Trophoblast cell (in vitro differentiated cells and primary cell): ENCODE measurements around the gene SIGLEC11.

ENCODE experiments used
- DNase-seq, 2 donors: peaks; one replicate each; pipeline ENCODE4 v3.0.0-alpha.2; 2016
- H2AFZ ChIP-seq: 2 replicates; pipeline ENCODE4 v1.6.1; 2013; ENCODE audit warnings: low read length, moderate library complexity, mild to moderate bottlenecking; ENCODE audit not compliant: insufficient read depth, poor library complexity
- H2AK5ac ChIP-seq: 2 replicates; pipeline ENCODE4 v1.6.1; 2013; ENCODE audit warnings: mild to moderate bottlenecking, low read length
- H2BK120ac ChIP-seq: 2 replicates; pipeline ENCODE4 v1.6.1; 2013; ENCODE audit warnings: low read length, mild to moderate bottlenecking, moderate library complexity; ENCODE audit not compliant: insufficient read depth, poor library complexity
- H2BK12ac ChIP-seq: 2 replicates; pipeline ENCODE4 v1.6.1; 2013; ENCODE audit warnings: mild to moderate bottlenecking, low read length, moderate library complexity
- H2BK5ac ChIP-seq: 2 replicates; pipeline ENCODE4 v1.6.1; 2013; ENCODE audit warnings: low read length, low read depth, moderate library complexity, mild to moderate bottlenecking; ENCODE audit not compliant: poor library complexity
- H3K14ac ChIP-seq: 2 replicates; pipeline ENCODE4 v1.6.1; 2013; ENCODE audit warnings: mild to moderate bottlenecking, low read length
- H3K18ac ChIP-seq: 2 replicates; pipeline ENCODE4 v1.6.1; 2013; ENCODE audit warnings: mild to moderate bottlenecking, low read length
- H3K23ac ChIP-seq: 2 replicates; pipeline ENCODE4 v1.6.1; 2013; ENCODE audit warnings: low read length
- H3K27ac ChIP-seq: 2 replicates; pipeline ENCODE4 v1.5.1; 2013; ENCODE audit warnings: low read depth, mild to moderate bottlenecking, inconsistent platforms, low read length, moderate library complexity
- H3K27me3 ChIP-seq: 2 replicates; pipeline ENCODE4 v1.6.1; 2013; ENCODE audit warnings: inconsistent platforms, mild to moderate bottlenecking, low read length, moderate library complexity; ENCODE audit not compliant: insufficient read depth
- H3K36me3 ChIP-seq, 2 experiments: 1 replicate in 1 of 2; 2 replicates in 1 of 2; pipeline ENCODE4 v1.6.1; 2013; ENCODE audit warnings: low read length in 2 of 2, mild to moderate bottlenecking in 2 of 2, moderate library complexity in 1 of 2; ENCODE audit not compliant: insufficient read depth in 2 of 2, control insufficient read depth in 1 of 2
- H3K4ac ChIP-seq: 2 replicates; pipeline ENCODE4 v1.6.1; 2013; ENCODE audit warnings: low read depth, mild to moderate bottlenecking, low read length, moderate library complexity
- H3K4me1 ChIP-seq, 2 experiments: 1 replicate in 1 of 2; 2 replicates in 1 of 2; pipeline ENCODE4 v1.6.1; 2013; ENCODE audit warnings: low read length in 2 of 2, mild to moderate bottlenecking in 2 of 2, moderate library complexity in 1 of 2; ENCODE audit not compliant: insufficient read depth in 2 of 2, control insufficient read depth in 1 of 2
- H3K4me2 ChIP-seq: 2 replicates; pipeline ENCODE4 v1.6.1; 2013; ENCODE audit warnings: inconsistent platforms, mild to moderate bottlenecking, low read length, moderate library complexity
- H3K4me3 ChIP-seq: 2 replicates; pipeline ENCODE4 v1.5.1; 2013; ENCODE audit warnings: mild to moderate bottlenecking, low read depth, low read length, inconsistent platforms
- H3K79me1 ChIP-seq: one replicate; pipeline ENCODE4 v1.6.1; 2013; ENCODE audit warnings: low read length
- H3K79me2 ChIP-seq: 2 replicates; pipeline ENCODE4 v1.6.1; 2013; ENCODE audit warnings: low read length, mild to moderate bottlenecking; ENCODE audit not compliant: control insufficient read depth, insufficient read depth, poor library complexity
- H3K9ac ChIP-seq: 2 replicates; pipeline ENCODE4 v1.6.1; 2013; ENCODE audit warnings: mild to moderate bottlenecking, low read length
- H3K9me3 ChIP-seq: 2 replicates; pipeline ENCODE4 v1.6.1; 2013; ENCODE audit warnings: low read depth, mild to moderate bottlenecking, control low read depth, inconsistent platforms, low read length; ENCODE audit not compliant: insufficient read depth
- H4K12ac ChIP-seq: 2 replicates; pipeline ENCODE4 v1.6.1; 2013; ENCODE audit warnings: low read depth, mild to moderate bottlenecking, low read length, moderate library complexity
- H4K8ac ChIP-seq: 2 replicates; pipeline ENCODE4 v1.6.1; 2013; ENCODE audit warnings: low read depth, mild to moderate bottlenecking, low read length, moderate library complexity
- H4K91ac ChIP-seq: one replicate; pipeline ENCODE4 v1.6.1; 2013; ENCODE audit warnings: low read depth, mild to moderate bottlenecking, low read length, moderate library complexity
- WGBS: extraction: QIAGEN DNeasy Blood & Tissue Kit; methylation state at CpG from one replicate; pipeline ENCODE4 v1.1.7; 2013; ENCODE audit warnings: missing lambda C conversion rate; ENCODE audit not compliant: insufficient read length, insufficient coverage; ENCODE audit errors: extremely low coverage; 5-methylcytosine and 5-hydroxymethylcytosine counted together

The SIGLEC11 gene

DNA sequence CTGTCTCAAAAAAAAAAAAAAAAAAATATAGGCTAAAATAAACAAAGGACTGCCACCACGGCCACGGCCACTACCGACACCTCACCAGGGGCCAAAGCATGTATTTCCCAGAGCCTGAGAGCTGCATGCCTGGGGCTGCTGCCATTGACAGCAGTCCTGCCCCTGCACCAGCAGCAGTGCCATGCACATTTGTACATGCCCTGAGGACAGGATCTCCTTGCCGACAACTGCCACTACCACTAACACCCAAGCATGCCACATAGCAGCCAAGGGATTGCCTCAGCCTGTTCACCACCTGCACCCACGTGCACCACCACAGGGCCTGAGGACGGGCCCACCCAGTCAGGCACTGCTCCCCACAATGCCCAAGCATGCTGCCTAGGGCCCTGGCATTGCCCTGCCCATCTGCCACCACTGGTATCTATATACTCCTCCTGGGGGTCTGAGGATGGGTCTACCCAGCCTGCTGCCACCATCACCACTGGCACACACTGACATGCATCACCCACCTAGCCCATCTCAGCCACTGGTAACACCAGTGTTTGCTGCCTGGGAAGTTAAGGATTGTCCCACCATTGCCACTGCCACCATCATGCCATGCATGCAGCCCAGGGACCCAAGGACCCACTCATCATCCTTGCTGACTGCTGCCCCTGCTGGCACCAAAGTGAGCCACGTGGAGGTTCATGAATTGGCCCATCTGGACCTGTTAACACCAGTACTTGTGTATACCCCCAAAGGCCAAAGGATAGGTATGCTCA lies 21.1 kb downstream of the SIGLEC11 start:
- H3K79me2 ChIP-seq: no peaks in the 10 kb centered on the region
- no peak overlapping the region for H3K27ac ChIP-seq
- H3K14ac ChIP-seq: no peak overlapping the region
- peaks cover 0 to 3% of the 10 kb centered on the region in 2 experiments for H3K4me1 ChIP-seq
- no peak overlapping the region for H2BK5ac ChIP-seq
- H2AFZ ChIP-seq: no peak overlapping the region
- H2BK120ac ChIP-seq: no peak overlapping the region
- H4K12ac ChIP-seq: no peak overlapping the region
- H3K9ac ChIP-seq: no peak overlapping the region
- H3K4ac ChIP-seq: no peak overlapping the region
- DNase-seq: no peak
- no peaks in the 10 kb centered on the region for H3K36me3 ChIP-seq
- no peak overlapping the region for H2AK5ac ChIP-seq
- no peak overlapping the region for H4K91ac ChIP-seq
- no peak overlapping the region for H3K18ac ChIP-seq
- H4K8ac ChIP-seq: no peak overlapping the region
- H2BK12ac ChIP-seq: no peak overlapping the region
- no CpG with 5 or more reads among the region's 7 CpGs for WGBS
- H3K4me2 ChIP-seq: no peak overlapping the region
- no peak overlapping the region for H3K4me3 ChIP-seq
- peaks cover 2% of the 10 kb centered on the region for H3K9me3 ChIP-seq
- H3K79me1 ChIP-seq: no peaks in the 10 kb centered on the region
- H3K27me3 ChIP-seq: no peaks in the 10 kb centered on the region
- H3K23ac ChIP-seq: no peak overlapping the region

DNA sequence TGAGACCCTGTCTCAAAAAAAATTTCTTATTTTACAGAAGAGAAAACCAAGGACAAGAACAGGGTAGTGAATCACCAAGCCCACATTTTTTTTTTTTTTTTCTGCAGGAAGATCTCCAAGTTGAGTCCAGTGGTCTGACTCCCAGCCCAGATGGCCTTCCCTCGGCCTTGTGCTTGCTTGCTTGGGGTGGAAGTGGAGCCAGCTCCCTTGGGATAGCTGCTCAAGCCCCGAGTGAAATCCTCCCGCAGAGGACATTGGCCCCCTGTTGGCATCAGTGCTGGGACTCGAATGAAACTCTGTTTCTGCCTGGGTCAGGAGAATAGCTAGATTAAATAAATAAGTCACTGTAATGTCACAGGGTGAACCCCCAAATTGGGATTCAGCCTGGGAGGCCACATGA lies 22.3 kb downstream of the SIGLEC11 start:
- Histone ChIP-seq H3K79me1 (no peaks in the 10 kb centered on the region), H3K27ac (no peak overlapping the region), H2AK5ac (no peak overlapping the region), H3K36me3 (no peaks in the 10 kb centered on the region), H3K4me3 (no peak overlapping the region), H2BK120ac (no peak overlapping the region), H3K14ac (no peak overlapping the region), H2BK5ac (no peak overlapping the region), H3K9me3 (peaks cover 2% of the 10 kb centered on the region), H3K4me2 (no peak overlapping the region), H3K27me3 (no peaks in the 10 kb centered on the region), H3K4me1 (peaks cover 0 to 3% of the 10 kb centered on the region in 2 experiments), H4K12ac (no peak overlapping the region), H4K8ac (no peak overlapping the region), H3K79me2 (no peaks in the 10 kb centered on the region), H3K9ac (no peak overlapping the region), H2AFZ (no peak overlapping the region), H3K18ac (no peak overlapping the region), H2BK12ac (no peak overlapping the region), H3K23ac (no peak overlapping the region), H3K4ac (no peak overlapping the region), H4K91ac (no peak overlapping the region)
- WGBS: no CpG with 5 or more reads among the region's 4 CpGs
- no peak for DNase-seq

DNA sequence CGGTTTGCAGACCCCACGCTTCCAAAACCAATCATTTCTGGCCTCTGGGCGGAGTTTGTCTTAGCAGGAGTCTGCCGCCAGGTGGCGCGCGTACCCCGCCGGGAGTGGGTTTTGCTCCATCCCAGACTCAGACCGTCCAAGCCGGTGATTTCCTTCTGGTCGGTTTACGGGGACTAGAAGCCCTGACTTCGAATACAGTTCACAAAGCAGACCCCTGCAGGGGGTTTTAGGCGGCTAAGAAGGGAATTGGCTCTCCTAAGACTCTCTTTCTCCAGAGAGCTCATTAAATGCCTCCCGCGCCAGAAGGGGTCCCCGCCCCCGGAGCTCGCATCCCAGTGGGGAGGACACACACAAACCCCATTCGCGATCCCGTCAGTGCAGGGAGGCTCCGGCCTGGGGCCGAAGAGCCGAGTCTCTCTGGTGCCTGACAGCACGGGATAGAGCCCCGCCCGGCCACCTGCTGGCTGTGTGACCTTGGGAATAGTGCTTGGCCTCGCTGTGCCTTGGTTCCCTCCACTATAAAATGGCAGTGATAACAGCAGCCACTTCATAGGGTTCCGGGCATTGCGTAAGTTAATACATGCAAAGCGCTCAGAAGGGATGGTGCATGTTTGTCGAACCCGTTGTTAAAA lies 23.1 kb downstream of the SIGLEC11 start:
- Histone ChIP-seq H3K79me1 (no peaks in the 10 kb centered on the region), H3K23ac (no peak overlapping the region), H3K79me2 (no peaks in the 10 kb centered on the region), H3K4me3 (no peak overlapping the region), H2BK12ac (no peak overlapping the region), H2AK5ac (no peak overlapping the region), H3K27ac (no peak overlapping the region), H2AFZ (no peak overlapping the region), H3K36me3 (peaks cover 0 to 1% of the 10 kb centered on the region in 2 experiments), H3K14ac (no peak overlapping the region), H3K18ac (no peak overlapping the region), H2BK120ac (no peak overlapping the region), H3K4me2 (peak overlapping the region; percentile 60), H3K4ac (no peak overlapping the region), H2BK5ac (no peak overlapping the region), H3K9me3 (peaks cover 2% of the 10 kb centered on the region), H3K27me3 (no peaks in the 10 kb centered on the region), H3K9ac (no peak overlapping the region), H4K8ac (no peak overlapping the region), H4K12ac (no peak overlapping the region), H4K91ac (no peak overlapping the region), H3K4me1 (peaks cover 0 to 3% of the 10 kb centered on the region in 2 experiments)
- no CpG with 5 or more reads among the region's 35 CpGs for WGBS
- peak; percentile 59 to 85 for DNase-seq

DNA sequence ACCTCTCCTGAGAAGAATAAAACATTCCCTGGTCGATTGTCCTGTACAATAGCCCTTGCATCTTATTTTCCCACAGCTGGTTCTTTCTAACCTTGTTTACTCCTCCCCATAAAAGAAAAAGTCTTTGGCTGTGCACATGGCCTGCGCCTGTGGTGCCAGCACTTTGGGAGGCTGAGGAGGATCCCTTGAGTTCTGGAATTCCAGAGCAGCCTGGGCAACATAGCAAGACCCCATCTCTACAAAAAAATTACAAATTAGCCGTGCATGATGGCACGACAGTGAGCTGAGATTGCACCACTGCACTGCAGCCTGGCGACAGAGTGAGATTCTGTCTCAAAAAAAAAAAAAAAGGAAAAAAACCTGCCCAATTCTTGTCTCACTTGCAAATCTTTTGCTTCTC lies 24.4 kb downstream of the SIGLEC11 start:
- peaks cover 2 to 5% of the 10 kb centered on the region in 2 experiments for H3K36me3 ChIP-seq
- peaks cover 3% of the 10 kb centered on the region for H3K9me3 ChIP-seq
- no CpG with 5 or more reads among the region's 5 CpGs for WGBS

More for the DNA sequence above, 24.4 kb downstream of the SIGLEC11 start:
- Histone ChIP-seq H3K4me1 (peaks cover 0 to 3% of the 10 kb centered on the region in 2 experiments), H3K79me2 (no peaks in the 10 kb centered on the region), H3K4ac (no peak overlapping the region), H2AK5ac (no peak overlapping the region), H2BK5ac (no peak overlapping the region), H4K8ac (no peak overlapping the region), H4K91ac (no peak overlapping the region), H2BK12ac (no peak overlapping the region), H2AFZ (no peak overlapping the region), H4K12ac (no peak overlapping the region), H3K18ac (no peak overlapping the region), H2BK120ac (no peak overlapping the region), H3K14ac (no peak overlapping the region), H3K4me3 (no peak overlapping the region), H3K9ac (no peak overlapping the region), H3K27ac (no peak overlapping the region), H3K4me2 (no peak overlapping the region), H3K27me3 (no peaks in the 10 kb centered on the region), H3K23ac (no peak overlapping the region), H3K79me1 (no peaks in the 10 kb centered on the region)
- no peak for DNase-seq
